OCI-LY3 (cell line): Measurements from ENCODE around the gene HECW1.

Source experiments
- H2AFZ ChIP-seq: fragments of 200-600, 300-600 bp; shearing (Covaris generic); 2 replicates; pipeline ENCODE4 v1.6.0; 2014; ENCODE audit warnings: antibody characterized with exemption, low read depth, low read length
- H3K27ac ChIP-seq: fragments of 200-600, 300-600 bp; sonication (generic); 2 replicates; pipeline ENCODE4 v1.5.1; 2014; ENCODE audit warnings: mild to moderate bottlenecking, low read length, moderate library complexity, mixed read lengths
- H3K27me3 ChIP-seq: fragments of 200-600, 300-600 bp; sonication (generic); 2 replicates; pipeline ENCODE4 v1.6.1; 2014; ENCODE audit warnings: low read depth, low read length, mixed read lengths
- H3K36me3 ChIP-seq: fragments of 200-600, 300-600 bp; sonication (generic); replicated peaks from 2 replicates; pipeline ENCODE3; 2014; ENCODE audit warnings: low read depth, low read length, mixed read lengths
- H3K4me1 ChIP-seq: fragments of 300-600, 200-600 bp; sonication (generic); 2 replicates; pipeline ENCODE4 v1.6.1; 2014; ENCODE audit warnings: low read length, mixed read lengths
- H3K4me2 ChIP-seq: fragments of 200-600, 300-600 bp; sonication (generic); 2 replicates; pipeline ENCODE4 v1.6.1; 2014; ENCODE audit warnings: low read length, mixed read lengths
- H3K4me3 ChIP-seq: fragments of 300-600, 200-600 bp; sonication (generic); 2 replicates; pipeline ENCODE4 v1.5.1; 2014; ENCODE audit warnings: antibody characterized with exemption, mild to moderate bottlenecking, low read length, moderate library complexity
- H3K79me2 ChIP-seq: fragments of 300-600, 200-600 bp; shearing (Covaris generic); 2 replicates; pipeline ENCODE4 v1.6.1; 2014; ENCODE audit warnings: mild to moderate bottlenecking, low read length, mixed read lengths
- H3K9ac ChIP-seq: fragments of 300-600, 200-600 bp; shearing (Covaris generic); 2 replicates; pipeline ENCODE4 v1.6.0; 2014; ENCODE audit warnings: mild to moderate bottlenecking, low read length, moderate library complexity
- H3K9me3 ChIP-seq: fragments of 200-600, 300-600 bp; shearing (Covaris generic); 2 replicates; pipeline ENCODE4 v1.6.1; 2014; ENCODE audit warnings: low read length, mixed read lengths; ENCODE audit not compliant: insufficient read depth
- H4K20me1 ChIP-seq: fragments of 200-600, 300-600 bp; sonication (generic); 2 replicates; pipeline ENCODE4 v1.6.1; 2016; ENCODE audit warnings: low read length, mixed read lengths; ENCODE audit not compliant: insufficient read depth
- CTCF ChIP-seq: fragments of 200-600, 300-600 bp; sonication (generic); IDR thresholded peaks from 2 replicates; pipeline ENCODE4 v1.5.1; 2014; ENCODE audit warnings: antibody characterized with exemption, low read length, low read depth
- EZH2phosphoT487 ChIP-seq: fragments of 200-600 bp; shearing (Covaris generic); IDR thresholded peaks from 2 replicates; pipeline ENCODE4 v1.6.1; 2018; ENCODE audit warnings: antibody characterized with exemption, mixed run types, low read depth

The HECW1 gene

GRCh38 chr7:43141091-43141490 is 28.6 kb downstream of the HECW1 start:
- no peak for TF ChIP-seq EZH2phosphoT487
- no peak for TF ChIP-seq CTCF
- no peak overlapping the region for H3K27ac ChIP-seq
- no peak overlapping the region for H3K9ac ChIP-seq
- H4K20me1 ChIP-seq, result no peaks in the 10 kb centered on the region
- H3K4me3 ChIP-seq, result no peak overlapping the region
- H3K9me3 ChIP-seq, result no peaks in the 10 kb centered on the region
- no peak overlapping the region for H2AFZ ChIP-seq
- H3K4me2 ChIP-seq, result no peak overlapping the region
- no peaks in the 10 kb centered on the region for H3K4me1 ChIP-seq
- H3K79me2 ChIP-seq, result no peaks in the 10 kb centered on the region
- no peaks in the 10 kb centered on the region for H3K36me3 ChIP-seq
- no peaks in the 10 kb centered on the region for H3K27me3 ChIP-seq

DNA sequence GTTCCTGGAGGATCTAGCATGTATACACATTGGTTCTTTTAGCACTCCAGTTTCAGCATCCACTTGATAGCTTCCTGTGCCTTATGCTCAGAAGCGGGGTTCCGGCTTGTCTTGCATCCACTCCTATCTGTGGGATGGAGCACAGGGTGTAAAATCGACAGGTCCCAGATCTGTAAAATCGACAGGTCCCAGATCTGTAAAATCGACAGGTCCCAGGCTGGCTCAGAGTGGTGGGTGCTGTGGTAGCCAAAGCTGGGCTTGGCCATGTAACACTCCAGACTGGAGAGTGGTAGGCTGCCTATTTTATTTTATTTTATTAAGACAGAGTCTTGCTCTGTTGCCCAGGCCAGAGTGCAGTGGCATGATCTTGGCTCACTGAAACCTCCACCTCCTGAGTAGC is 30.3 kb downstream of the HECW1 start:
- H3K27ac ChIP-seq, result no peak overlapping the region
- H3K27me3 ChIP-seq, result no peaks in the 10 kb centered on the region
- no peaks in the 10 kb centered on the region for H4K20me1 ChIP-seq
- H3K4me3 ChIP-seq, result no peak overlapping the region
- H3K79me2 ChIP-seq, result no peaks in the 10 kb centered on the region
- H2AFZ ChIP-seq, result no peak overlapping the region
- no peaks in the 10 kb centered on the region for H3K36me3 ChIP-seq
- no peaks in the 10 kb centered on the region for H3K4me1 ChIP-seq
- no peaks in the 10 kb centered on the region for H3K9me3 ChIP-seq
- TF ChIP-seq CTCF (no peak), EZH2phosphoT487 (no peak)
- H3K9ac ChIP-seq, result no peak overlapping the region
- H3K4me2 ChIP-seq, result no peak overlapping the region

GRCh38 chr7:43143918-43144589 is 31.6 kb downstream of the HECW1 start:
- Histone ChIP-seq H3K27ac (no peak overlapping the region), H3K4me2 (no peak overlapping the region), H3K4me3 (no peak overlapping the region), H4K20me1 (no peaks in the 10 kb centered on the region), H3K9ac (no peak overlapping the region), H3K27me3 (no peaks in the 10 kb centered on the region), H3K79me2 (no peaks in the 10 kb centered on the region), H3K4me1 (no peaks in the 10 kb centered on the region), H3K36me3 (no peaks in the 10 kb centered on the region), H2AFZ (no peak overlapping the region), H3K9me3 (no peaks in the 10 kb centered on the region)
- TF ChIP-seq EZH2phosphoT487 (no peak), CTCF (no peak)

DNA sequence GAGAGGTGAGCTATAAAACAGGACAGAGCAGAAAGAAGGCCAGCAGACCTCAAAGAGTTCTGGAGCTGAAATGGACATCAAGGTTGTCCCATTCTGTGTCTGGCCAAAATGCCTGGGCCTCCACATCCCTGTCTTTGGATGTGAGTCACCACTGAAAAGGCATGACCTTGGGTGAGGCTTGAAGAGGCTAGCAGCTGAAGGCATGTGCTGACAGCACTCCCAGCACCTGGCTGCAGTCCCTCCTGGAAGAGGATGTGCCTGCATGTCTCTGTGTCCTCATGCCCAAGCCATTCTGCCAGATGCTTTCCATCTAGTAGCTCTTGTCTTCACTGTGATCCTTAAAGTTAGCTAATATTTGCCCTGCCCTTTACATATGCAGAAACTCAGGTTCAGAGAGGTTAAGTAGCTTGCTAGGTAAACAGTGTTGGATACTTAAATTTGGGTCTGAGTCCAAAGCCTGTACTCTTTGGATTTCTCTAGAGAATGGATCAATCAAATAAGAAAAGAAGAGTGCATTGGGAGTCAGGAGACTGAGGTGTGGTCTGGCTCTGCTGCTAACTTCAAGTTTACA is 35.8 kb downstream of the HECW1 start:
- no peak for TF ChIP-seq CTCF
- TF ChIP-seq EZH2phosphoT487, result no peak
- Histone ChIP-seq H3K4me3 (no peak overlapping the region), H4K20me1 (no peaks in the 10 kb centered on the region), H3K9ac (no peak overlapping the region), H2AFZ (no peak overlapping the region), H3K4me1 (no peaks in the 10 kb centered on the region), H3K79me2 (no peaks in the 10 kb centered on the region), H3K4me2 (no peak overlapping the region), H3K36me3 (no peaks in the 10 kb centered on the region), H3K9me3 (no peaks in the 10 kb centered on the region), H3K27ac (no peak overlapping the region), H3K27me3 (no peaks in the 10 kb centered on the region; the same call in 1 of the 2 replicates)
